K562 (cell line): ENCODE results near the gene DNAH10. TPM values are rescaled to one million over a fixed set of nuclear protein-coding genes. Genes with fewer than 3 reads are reported as not detected.

ENCODE experiments used
- ATAC-seq: fragments of 200-7000 bp; cut with Tn5 transposase; 3 replicates; pipeline ENCODE4 v1.9.1; 2020; ENCODE audit warnings: moderate library complexity
- BruUV-seq: library from RNA; stranded (reverse); fragments of 400-500 nt; replicated peaks from 2 replicates; lab custom pipeline; 2021; lab: Mats Ljungman, UMichigan
- CTCF ChIA-PET: fragments of 300-600 bp; formaldehyde crosslinking; extraction: SDS; loops from one replicate; lab custom pipeline; 2021; ENCODE audit warnings: low intra/inter-chr PET ratio; lab: Yijun Ruan, JAX
- POLR2A ChIA-PET: fragments of 300-600, 350-650 bp; sonication (Branson Sonifier 250); formaldehyde crosslinking; extraction: SDS; loops from one replicate; lab custom pipeline; 2021; ENCODE audit warnings: antibody characterized with exemption, inconsistent platforms; lab: Yijun Ruan, JAX
- DNase-seq, 4 experiments: peaks; one replicate each; pipeline versions ENCODE4 v3.0.0 to v3.0.0-alpha.2; 2011 to 2018; ENCODE audit warnings: low spot score in 3 of 4, mixed read lengths in 3 of 4; ENCODE audit errors: extremely low read depth in 1 of 4
- FAIRE-seq: peaks from 2 replicates; lab custom pipeline; 2011; peaks lifted over from hg19 to GRCh38; lab: Jason Lieb, UNC
- H2AFZ ChIP-seq: 2 replicates; pipeline ENCODE4 v1.6.0; 2011; ENCODE audit warnings: low read depth, low read length, control low read depth, inconsistent platforms
- H3K27ac ChIP-seq: fragments of 200-600 bp; 3 replicates; pipeline ENCODE4 v1.8.0; 2011; ENCODE audit warnings: low read depth, mild to moderate bottlenecking, control low read depth, inconsistent platforms, low read length, moderate library complexity, mixed read lengths; ENCODE audit errors: extremely low read depth
- H3K27me3 ChIP-seq, 2 experiments: fragments of 300-600 bp in 1 of 2; 2 replicates in 1 of 2; 3 replicates in 1 of 2; pipeline versions ENCODE4 v1.6.0 to v1.8.0; 2011; ENCODE audit warnings: inconsistent platforms in 2 of 2, low read length in 2 of 2, mild to moderate bottlenecking in 1 of 2, mixed read lengths in 1 of 2, moderate library complexity in 1 of 2; ENCODE audit not compliant: control insufficient read depth in 2 of 2, insufficient read depth in 2 of 2
- H3K36me3 ChIP-seq: fragments of 300-600 bp; 3 replicates; pipeline ENCODE4 v1.8.0; 2011; ENCODE audit warnings: mild to moderate bottlenecking, low read length, inconsistent platforms; ENCODE audit not compliant: control insufficient read depth, insufficient read depth
- H3K4me1 ChIP-seq, 2 experiments: fragments of 200-600 bp in 1 of 2; replicated peaks in 1 of 2; 2 replicates in 1 of 2; 3 replicates in 1 of 2; pipeline versions ENCODE4 v1.5.1 to v1.8.0; 2011; ENCODE audit warnings: inconsistent platforms in 2 of 2, low read length in 2 of 2, mild to moderate bottlenecking in 1 of 2, mixed read lengths in 1 of 2, moderate library complexity in 1 of 2; ENCODE audit not compliant: control insufficient read depth in 2 of 2, insufficient read depth in 2 of 2
- H3K4me2 ChIP-seq: 2 replicates; pipeline ENCODE4 v1.6.1; 2011; ENCODE audit warnings: low read length, control low read depth, inconsistent platforms, mixed read lengths; ENCODE audit not compliant: insufficient read depth
- H3K4me3 ChIP-seq: fragments of 200-600 bp; sonication (generic), shearing (Covaris generic); 2 replicates; pipeline ENCODE4 v1.5.1; 2016; ENCODE audit warnings: control low read depth, inconsistent platforms
- H3K79me2 ChIP-seq: fragments of 200-600 bp; 3 replicates; pipeline ENCODE4 v1.8.0; 2011; ENCODE audit warnings: low read length, inconsistent platforms; ENCODE audit not compliant: control insufficient read depth, insufficient read depth
- H3K9ac ChIP-seq, 2 experiments: 2 replicates each; pipeline versions ENCODE4 v1.6.0 to v1.6.1; 2011; ENCODE audit warnings: low read depth in 2 of 2, low read length in 2 of 2, control low read depth in 1 of 2, inconsistent platforms in 1 of 2, mild to moderate bottlenecking in 1 of 2, mixed read lengths in 1 of 2; ENCODE audit not compliant: insufficient read depth in 1 of 2
- H3K9me1 ChIP-seq: one replicate; pipeline ENCODE4 v1.6.0; 2011; ENCODE audit warnings: inconsistent platforms, mild to moderate bottlenecking, low read length, moderate library complexity; ENCODE audit not compliant: control insufficient read depth, insufficient read depth
- H3K9me3 ChIP-seq: replicated peaks from 2 replicates; pipeline ENCODE4 v1.5.1; 2011; ENCODE audit warnings: low read depth, low read length, inconsistent platforms; ENCODE audit not compliant: control insufficient read depth, insufficient read depth
- H4K20me1 ChIP-seq: replicated peaks from 2 replicates; pipeline ENCODE4 v1.6.1; 2011; ENCODE audit warnings: low read length, inconsistent platforms, mixed read lengths; ENCODE audit not compliant: control insufficient read depth, insufficient read depth
- CLOCK ChIP-seq: fragments of 250-450 bp; sonication (Bioruptor Pico); IDR thresholded peaks from 2 replicates; pipeline ENCODE4 v1.4.0; 2020; ENCODE audit warnings: mild to moderate bottlenecking, moderate library complexity, borderline replicate concordance
- ETV6 ChIP-seq, 3 experiments: fragments of 150-350 bp in 1 of 3; sonication (generic) in 1 of 3; formaldehyde crosslinking in 1 of 3; IDR thresholded peaks; 2 replicates each; pipeline versions ENCODE4 v1.6.1 to v1.8.0; 2014 to 2022; ENCODE audit warnings: borderline replicate concordance in 2 of 3, low read depth in 2 of 3, antibody characterized with exemption in 1 of 3, low read length in 1 of 3, mild to moderate bottlenecking in 1 of 3, missing genetic modification reagents in 1 of 3
- HNRNPUL1 ChIP-seq: fragments of 200-400 bp; formaldehyde crosslinking; IDR thresholded peaks from 2 replicates; pipeline ENCODE4 v1.6.1; 2017; ENCODE audit warnings: low read length
- L3MBTL2 ChIP-seq: fragments of 450-650 bp; IDR thresholded peaks from 2 replicates; pipeline ENCODE4 v1.6.1; 2016; ENCODE audit warnings: mild to moderate bottlenecking, moderate library complexity
- MAX ChIP-seq: sonication (generic); formaldehyde crosslinking; IDR thresholded peaks from 2 replicates; pipeline ENCODE4 v1.9.0; 2022; ENCODE audit warnings: mild to moderate bottlenecking, missing genetic modification reagents
- NKRF ChIP-seq: fragments of 450-650 bp; IDR thresholded peaks from 2 replicates; pipeline ENCODE4 v1.6.1; 2016; ENCODE audit warnings: borderline replicate concordance
- RFX7 ChIP-seq: fragments of 250-450 bp; sonication (Bioruptor Pico); IDR thresholded peaks from 2 replicates; pipeline ENCODE4 v1.5.1; 2021; ENCODE audit warnings: mild to moderate bottlenecking
- SMARCC2 ChIP-seq: fragments of 450-650 bp; IDR thresholded peaks from 2 replicates; pipeline ENCODE4 v1.6.1; 2017; ENCODE audit warnings: antibody characterized with exemption, moderate library complexity, mild to moderate bottlenecking, low read depth
- YY1 ChIP-seq, 3 experiments: IDR thresholded peaks; 2 replicates each; pipeline ENCODE4 v1.6.1; 2011; ENCODE audit warnings: low read length in 2 of 3, mild to moderate bottlenecking in 2 of 3, moderate library complexity in 2 of 3, borderline replicate concordance in 1 of 3, control low read depth in 1 of 3, low read depth in 1 of 3; ENCODE audit not compliant: insufficient read depth in 3 of 3, insufficient replicate concordance in 2 of 3, control insufficient read depth in 1 of 3, insufficient read length in 1 of 3; ENCODE audit errors: extremely low read depth in 1 of 3
- ZNF449 ChIP-seq: fragments of 250-450 bp; sonication (Bioruptor Pico); IDR thresholded peaks from 2 replicates; pipeline ENCODE4 v1.8.0; 2022; ENCODE audit warnings: moderate library complexity, mild to moderate bottlenecking, inconsistent platforms
- ZNF778 ChIP-seq: fragments of 450-650 bp; formaldehyde crosslinking; IDR thresholded peaks from 2 replicates; pipeline ENCODE4 v1.4.0; 2020; ENCODE audit warnings: mild to moderate bottlenecking, moderate library complexity
- WGBS: fragments of 100-300 bp; shearing (Covaris generic); methylation state at CpG from one replicate; pipeline ENCODE4 v1.1.6; 2016; ENCODE audit warnings: low coverage, mixed read lengths; ENCODE audit not compliant: insufficient coverage; ENCODE audit errors: missing lambda C conversion rate; 5-methylcytosine and 5-hydroxymethylcytosine counted together
- in situ Hi-C: fragments of 300-500 bp; cut with MboI; formaldehyde crosslinking; loops from 4 replicates; pipeline ENCODE4 v1.15.0; 2018; ENCODE audit warnings: inconsistent platforms, mixed read lengths
- intact Hi-C: fragments of 100-400 bp; cut with micrococcal nuclease; formaldehyde crosslinking; loops from 2 replicates; pipeline ENCODE4 v1.14.2; 2022
- polyA plus RNA-seq, 8 experiments: library from polyadenylated mRNA; depleted of rRNA in 4 of 8; stranded (reverse) in 5 of 8; unstranded in 3 of 8; fragments of >200 nt; fragmentation: Nextera tagmentation in 2 of 8; fragmentation: Illumina TruSeq in 1 of 8; extraction: Ambion mirVana in 2 of 8; extraction: Trizol in 1 of 8; gene quantifications; 2 replicates each; pipeline versions ENCODE4 v1.2.1 to v1.2.3, GENCODE V29; 2011 to 2014; ENCODE audit warnings: inconsistent platforms in 1 of 8, missing spikeins in 1 of 8
- total RNA-seq, 7 experiments: library from RNA; depleted of rRNA in 6 of 7; stranded (reverse); fragments of >200 nt in 6 of 7; fragmentation: Illumina TruSeq in 2 of 7; extraction: Trizol in 2 of 7; gene quantifications; 2 replicates each; pipeline versions ENCODE4 v1.2.1 to v1.2.3, GENCODE V29; 2011 to 2021; ENCODE audit warnings: low replicate concordance in 1 of 7

The DNAH10 gene
- total and polyA plus RNA-seq, 9 of the 15 experiments (the other 6 are each of a cell fraction or from before 2014, with no cell fraction given): 0.01 to 0.06 (median 0.04) TPM; not detected in 1

- FAIRE-seq: peak; percentile 15
- H3K4me1 ChIP-seq: peaks cover 0 to 9% of the 10 kb centered on the region in 2 experiments; a peak in 2 of 5 replicates
- no peak overlapping the region for H3K27ac ChIP-seq
- no peak overlapping the region; the same call in 1 of the 2 replicates for H2AFZ ChIP-seq
- in situ Hi-C loops (no loop called here), intact Hi-C loops (no loop called here)
- H3K27me3 ChIP-seq: peaks cover 36 to 63% of the 10 kb centered on the region in 2 experiments
- no peaks in the 10 kb centered on the region for H3K79me2 ChIP-seq
- POLR2A ChIA-PET: interaction anchor here (0.7 to 1.0 kb wide), 3 partner anchors 12 to 20 kb away, joined by 3 read pairs; no protein-coding TSS in a partner anchor
- no peak for DNase-seq
- no peaks in the 10 kb centered on the region for H3K9me1 ChIP-seq
- no TSS peak for BruUV-seq
- CTCF ChIA-PET: no interaction called here
- H3K4me3 ChIP-seq: no peak overlapping the region
- WGBS: 40% methylated on average over 24 of the region's 25 CpGs
- no peak overlapping the region for H3K9ac ChIP-seq
- no peaks in the 10 kb centered on the region for H3K36me3 ChIP-seq
- H3K4me2 ChIP-seq: no peak overlapping the region
- H3K9me3 ChIP-seq: no peaks in the 10 kb centered on the region
- peaks cover 8% of the 10 kb centered on the region; the same call in 1 of the 2 replicates for H4K20me1 ChIP-seq
- ATAC-seq: no peak
- TF ChIP-seq ZNF778 (CRISPR knock-in tag) (no peak), YY1 (IDR thresholded peaks at IDR 0.05; ENCODE audit: borderline replicate concordance in 1 of 3, control insufficient read depth in 1 of 3, extremely low read depth in 1 of 3, insufficient read depth in 3 of 3, insufficient read length in 1 of 3, insufficient replicate concordance in 2 of 3, low read depth in 1 of 3, low read length in 2 of 3) (peak in 1 of 3 experiments; percentile 15), ZNF449 (no peak), NKRF (no peak), CLOCK (CRISPR knock-in tag) (no peak), ETV6 (IDR thresholded peaks at IDR 0.05; ENCODE audit: borderline replicate concordance in 1 of 2, low read depth in 2 of 2, low read length in 1 of 2) (no peak), ETV6 (CRISPR knock-in tag; IDR thresholded peaks at IDR 0.05; ENCODE audit: borderline replicate concordance) (no peak), L3MBTL2 (peak; percentile 45), SMARCC2 (no peak), RFX7 (CRISPR knock-in tag) (no peak), MAX (CRISPR knock-in tag) (peak; percentile 40; the same call in 1 of the 2 replicates), HNRNPUL1 (no peak)
Measured at GRCh38 chr12:123912415-123913380, 150.6 kb downstream of the DNAH10 start.
